SU-DHL-6 (cell line): ENCODE results near the gene NUMA1.

Experiments used
- CTCF ChIP-seq: fragments of 200-600 bp; sonication (generic); IDR thresholded peaks from one replicate; pipeline ENCODE4 v1.5.1; 2017; ENCODE audit warnings: antibody characterized with exemption, mild to moderate bottlenecking, low read length, moderate library complexity; ENCODE audit not compliant: insufficient read depth, poor library complexity, severe bottlenecking
- EZH2phosphoT487 ChIP-seq: fragments of 200-600 bp; sonication (generic), shearing (Covaris generic); conservative IDR thresholded peaks from 2 replicates; pipeline ENCODE4 v1.6.1; 2018; ENCODE audit warnings: mild to moderate bottlenecking, antibody characterized with exemption, low read length, moderate library complexity, mixed read lengths

GRCh38 chr11:72015511-72016061 is 64.8 kb downstream of the NUMA1 start:
- no peak for TF ChIP-seq CTCF
- no peak for TF ChIP-seq EZH2phosphoT487
